ENCODE measurements around the gene NR4A3. TPM values are rescaled to one million over a fixed set of nuclear protein-coding genes. Genes with fewer than 3 reads are reported as not detected.

NR4A3 gene
- total and polyA plus RNA-seq, 2 of the 13 experiments (the other 11 are each of a cell fraction or from before 2014, with no cell fraction given) = 0.02 to 0.09 TPM

- TF ChIP-seq, protein P1, sequence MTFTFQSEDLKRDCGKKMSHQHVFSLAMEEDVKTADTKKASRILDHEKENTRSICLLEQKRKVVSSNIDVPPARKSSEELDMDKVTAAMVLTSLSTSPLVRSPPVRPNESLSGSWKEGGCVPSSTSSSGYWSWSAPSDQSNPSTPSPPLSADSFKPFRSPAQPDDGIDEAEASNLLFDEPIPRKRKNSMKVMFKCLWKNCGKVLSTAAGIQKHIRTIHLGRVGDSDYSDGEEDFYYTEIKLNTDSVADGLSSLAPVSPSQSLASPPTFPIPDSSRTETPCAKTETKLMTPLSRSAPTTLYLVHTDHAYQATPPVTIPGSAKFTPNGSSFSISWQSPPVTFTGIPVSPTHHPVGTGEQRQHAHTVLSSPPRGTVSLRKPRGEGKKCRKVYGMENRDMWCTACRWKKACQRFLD (CRISPR knock-in tag; IDR thresholded peaks at IDR 0.05; ENCODE audit: borderline replicate concordance) = peak; percentile 41; the same call in 1 of the 2 replicates
- TF ChIP-seq ETV5 (CRISPR knock-in tag; IDR thresholded peaks at IDR 0.05; ENCODE audit: borderline replicate concordance) (peak; percentile 22; the same call in 1 of the 2 replicates), NFYC (CRISPR knock-in tag; IDR thresholded peaks at IDR 0.05) (no peak), AGO2 (optimal IDR thresholded peaks at IDR 0.05; ENCODE audit: low read depth, low read length) (peak; percentile 87), CBX5 (CRISPR knock-in tag; IDR thresholded peaks at IDR 0.05; ENCODE audit: borderline replicate concordance) (no peak), SIN3B (IDR thresholded peaks at IDR 0.05; ENCODE audit: low read length) (no peak), CREBL2 (CRISPR knock-in tag; IDR thresholded peaks at IDR 0.05; ENCODE audit: borderline replicate concordance) (0 out of 2 replicates have a peak, but pooled peaks have one; percentile 43), ZNF879 (CRISPR knock-in tag; IDR thresholded peaks at IDR 0.05) (0 out of 2 replicates have a peak, but pooled peaks have one; percentile 72), ZNF773 (CRISPR knock-in tag; IDR thresholded peaks at IDR 0.05; ENCODE audit: borderline replicate concordance) (peak; percentile 37; the same call in 1 of the 2 replicates), PAF1 (CRISPR knock-in tag; IDR thresholded peaks at IDR 0.05) (no peak), ZNF253 (CRISPR knock-in tag; IDR thresholded peaks at IDR 0.05; ENCODE audit: borderline replicate concordance) (no peak), ZSCAN25 (CRISPR knock-in tag; IDR thresholded peaks at IDR 0.05) (peak; percentile 36; the same call in 1 of the 2 replicates), ISL2 (CRISPR knock-in tag; IDR thresholded peaks at IDR 0.05) (0 out of 2 replicates have a peak, but pooled peaks have one; percentile 23), PITX1 (CRISPR knock-in tag; IDR thresholded peaks at IDR 0.05) (peak; percentile 44; the same call in 1 of the 2 replicates), ZNF3 (CRISPR knock-in tag; IDR thresholded peaks at IDR 0.05) (no peak), ZNF441 (CRISPR knock-in tag; IDR thresholded peaks at IDR 0.05; ENCODE audit: borderline replicate concordance) (no peak), ZNF562 (CRISPR knock-in tag; IDR thresholded peaks at IDR 0.05; ENCODE audit: borderline replicate concordance) (no peak), ZNF670 (CRISPR knock-in tag; IDR thresholded peaks at IDR 0.05; ENCODE audit: borderline replicate concordance) (peak; percentile 54), GATA4 (IDR thresholded peaks at IDR 0.05; ENCODE audit: borderline replicate concordance, low read depth) (peak; percentile 50; the same call in 1 of the 2 replicates)
- TF ChIP-seq, protein P2, sequence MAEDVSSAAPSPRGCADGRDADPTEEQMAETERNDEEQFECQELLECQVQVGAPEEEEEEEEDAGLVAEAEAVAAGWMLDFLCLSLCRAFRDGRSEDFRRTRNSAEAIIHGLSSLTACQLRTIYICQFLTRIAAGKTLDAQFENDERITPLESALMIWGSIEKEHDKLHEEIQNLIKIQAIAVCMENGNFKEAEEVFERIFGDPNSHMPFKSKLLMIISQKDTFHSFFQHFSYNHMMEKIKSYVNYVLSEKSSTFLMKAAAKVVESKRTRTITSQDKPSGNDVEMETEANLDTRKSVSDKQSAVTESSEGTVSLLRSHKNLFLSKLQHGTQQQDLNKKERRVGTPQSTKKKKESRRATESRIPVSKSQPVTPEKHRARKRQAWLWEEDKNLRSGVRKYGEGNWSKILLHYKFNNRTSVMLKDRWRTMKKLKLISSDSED (CRISPR knock-in tag; IDR thresholded peaks at IDR 0.05) = no peak
- TF ChIP-seq, protein P3, sequence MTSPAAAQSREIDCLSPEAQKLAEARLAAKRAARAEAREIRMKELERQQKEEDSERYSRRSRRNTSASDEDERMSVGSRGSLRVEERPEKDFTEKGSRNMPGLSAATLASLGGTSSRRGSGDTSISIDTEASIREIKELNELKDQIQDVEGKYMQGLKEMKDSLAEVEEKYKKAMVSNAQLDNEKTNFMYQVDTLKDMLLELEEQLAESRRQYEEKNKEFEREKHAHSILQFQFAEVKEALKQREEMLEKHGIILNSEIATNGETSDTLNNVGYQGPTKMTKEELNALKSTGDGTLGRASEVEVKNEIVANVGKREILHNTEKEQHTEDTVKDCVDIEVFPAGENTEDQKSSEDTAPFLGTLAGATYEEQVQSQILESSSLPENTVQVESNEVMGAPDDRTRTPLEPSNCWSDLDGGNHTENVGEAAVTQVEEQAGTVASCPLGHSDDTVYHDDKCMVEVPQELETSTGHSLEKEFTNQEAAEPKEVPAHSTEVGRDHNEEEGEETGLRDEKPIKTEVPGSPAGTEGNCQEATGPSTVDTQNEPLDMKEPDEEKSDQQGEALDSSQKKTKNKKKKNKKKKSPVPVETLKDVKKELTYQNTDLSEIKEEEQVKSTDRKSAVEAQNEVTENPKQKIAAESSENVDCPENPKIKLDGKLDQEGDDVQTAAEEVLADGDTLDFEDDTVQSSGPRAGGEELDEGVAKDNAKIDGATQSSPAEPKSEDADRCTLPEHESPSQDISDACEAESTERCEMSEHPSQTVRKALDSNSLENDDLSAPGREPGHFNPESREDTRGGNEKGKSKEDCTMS (CRISPR knock-in tag; conservative IDR thresholded peaks at IDR 0.05) = no peak
- TF ChIP-seq, protein P4, sequence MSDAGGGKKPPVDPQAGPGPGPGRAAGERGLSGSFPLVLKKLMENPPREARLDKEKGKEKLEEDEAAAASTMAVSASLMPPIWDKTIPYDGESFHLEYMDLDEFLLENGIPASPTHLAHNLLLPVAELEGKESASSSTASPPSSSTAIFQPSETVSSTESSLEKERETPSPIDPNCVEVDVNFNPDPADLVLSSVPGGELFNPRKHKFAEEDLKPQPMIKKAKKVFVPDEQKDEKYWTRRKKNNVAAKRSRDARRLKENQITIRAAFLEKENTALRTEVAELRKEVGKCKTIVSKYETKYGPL (CRISPR knock-in tag; IDR thresholded peaks at IDR 0.05) = peak; percentile 72; the same call in 1 of the 2 replicates
Observed at GRCh38 chr9:99906403-99907207, 84.9 kb downstream of the NR4A3 start, which contains the start of gene STX17 (continued).

All from HepG2 (cell line).